ENCODE results near the gene ARHGAP6.

GRCh38 chrX:11382930-11383329, 282.8 kb downstream of the ARHGAP6 start:
- TF ChIP-seq POLR2A (IDR thresholded peaks at IDR 0.05) (no peak), CTCF (IDR thresholded peaks at IDR 0.05) (no peak)

All from upper lobe of left lung (tissue), 4 donors.